ENCODE measurements around the gene TMEM54.

TMEM54 gene

GRCh38 chr1:32861904-32862695 is 39.1 kb downstream of the TMEM54 start:
- no peak for DNase-seq

GRCh38 chr1:32860566-32860965 is 40.6 kb downstream of the TMEM54 start:
- no peak for DNase-seq

GRCh38 chr1:32859915-32860314 is 41.3 kb downstream of the TMEM54 start:
- no peak for DNase-seq

GRCh38 chr1:32858791-32859190 is 42.4 kb downstream of the TMEM54 start:
- DNase-seq = no peak

GRCh38 chr1:32858136-32858535 is 43.1 kb downstream of the TMEM54 start:
- no peak for DNase-seq

- DNase-seq = no peak
Measured at GRCh38 chr1:32855861-32856617, 45.1 kb downstream of the TMEM54 start.

- DNase-seq = no peak
Measured at GRCh38 chr1:32848354-32849063, 52.7 kb downstream of the TMEM54 start.

Measured in femur (tissue), 1 donor.